HUES48 (cell line): Measurements from ENCODE around the gene FAM47E.

Experiments
- H3K27ac ChIP-seq: one replicate; pipeline ENCODE4 v1.7.0; 2013; ENCODE audit warnings: low read depth, low read length, inconsistent platforms
- H3K27me3 ChIP-seq: 2 replicates; pipeline ENCODE4 v1.6.1; 2013; ENCODE audit warnings: mild to moderate bottlenecking, low read length; ENCODE audit not compliant: control insufficient read depth, insufficient read depth
- H3K36me3 ChIP-seq: 2 replicates; pipeline ENCODE4 v1.6.1; 2013; ENCODE audit warnings: low read length; ENCODE audit not compliant: control insufficient read depth, insufficient read depth
- H3K4me1 ChIP-seq: 2 replicates; pipeline ENCODE4 v1.6.1; 2013; ENCODE audit warnings: mild to moderate bottlenecking, low read length; ENCODE audit not compliant: control insufficient read depth, insufficient read depth
- H3K4me3 ChIP-seq: 2 replicates; pipeline ENCODE4 v1.5.1; 2013; ENCODE audit warnings: mild to moderate bottlenecking, low read depth, low read length
- H3K9ac ChIP-seq: 2 replicates; pipeline ENCODE4 v1.6.1; 2013; ENCODE audit warnings: mild to moderate bottlenecking, low read depth, low read length, moderate library complexity
- H3K9me3 ChIP-seq: 2 replicates; pipeline ENCODE4 v1.6.1; 2013; ENCODE audit warnings: low read length; ENCODE audit not compliant: control insufficient read depth, insufficient read depth

Gene FAM47E

GRCh38 chr4:76211769-76212708 lies 39.5 kb upstream of the FAM47E start:
- no peak overlapping the region for H3K27ac ChIP-seq
- H3K27me3 ChIP-seq, result peaks cover 5% of the 10 kb centered on the region; the same call in 1 of the 2 replicates
- H3K9me3 ChIP-seq, result no peaks in the 10 kb centered on the region
- no peak overlapping the region for H3K9ac ChIP-seq
- no peaks in the 10 kb centered on the region for H3K36me3 ChIP-seq
- H3K4me3 ChIP-seq, result peak overlapping the region; percentile 82
- H3K4me1 ChIP-seq, result peaks cover 23% of the 10 kb centered on the region

DNA sequence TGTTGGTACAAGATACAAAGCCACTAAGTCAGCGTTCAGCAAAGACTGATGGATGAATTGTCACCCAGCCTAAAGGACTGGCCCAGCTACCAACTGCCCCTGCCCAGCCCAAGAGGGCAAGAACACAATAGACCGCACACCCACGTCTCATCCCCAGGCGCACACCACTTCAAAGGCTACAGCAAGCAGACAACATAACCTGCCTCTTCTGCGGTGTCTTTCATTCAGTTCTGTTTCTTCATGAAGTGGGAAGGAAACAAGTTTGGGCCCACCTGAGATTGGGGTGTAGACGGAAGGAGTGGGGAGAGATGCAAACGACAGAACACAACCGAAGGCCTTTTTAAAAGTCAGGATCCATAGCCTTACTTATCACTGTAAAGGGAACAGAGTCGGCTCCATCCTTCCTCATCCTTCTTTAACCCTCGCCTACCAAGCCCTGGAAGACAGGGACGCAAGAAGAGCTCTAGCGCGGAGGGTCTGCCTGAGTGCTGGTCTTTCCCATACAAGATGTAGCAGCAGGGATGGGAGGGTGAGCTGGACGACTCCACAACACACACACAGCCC lies 38.6 kb upstream of the FAM47E start:
- H3K27ac ChIP-seq, result peak overlapping the region; percentile 86
- peak overlapping the region; percentile 82 for H3K4me3 ChIP-seq
- H3K4me1 ChIP-seq, result peaks cover 28% of the 10 kb centered on the region
- H3K9ac ChIP-seq, result peak overlapping the region; percentile 77
- no peaks in the 10 kb centered on the region for H3K9me3 ChIP-seq
- H3K36me3 ChIP-seq, result no peaks in the 10 kb centered on the region
- H3K27me3 ChIP-seq, result peaks cover 5% of the 10 kb centered on the region; the same call in 1 of the 2 replicates

DNA sequence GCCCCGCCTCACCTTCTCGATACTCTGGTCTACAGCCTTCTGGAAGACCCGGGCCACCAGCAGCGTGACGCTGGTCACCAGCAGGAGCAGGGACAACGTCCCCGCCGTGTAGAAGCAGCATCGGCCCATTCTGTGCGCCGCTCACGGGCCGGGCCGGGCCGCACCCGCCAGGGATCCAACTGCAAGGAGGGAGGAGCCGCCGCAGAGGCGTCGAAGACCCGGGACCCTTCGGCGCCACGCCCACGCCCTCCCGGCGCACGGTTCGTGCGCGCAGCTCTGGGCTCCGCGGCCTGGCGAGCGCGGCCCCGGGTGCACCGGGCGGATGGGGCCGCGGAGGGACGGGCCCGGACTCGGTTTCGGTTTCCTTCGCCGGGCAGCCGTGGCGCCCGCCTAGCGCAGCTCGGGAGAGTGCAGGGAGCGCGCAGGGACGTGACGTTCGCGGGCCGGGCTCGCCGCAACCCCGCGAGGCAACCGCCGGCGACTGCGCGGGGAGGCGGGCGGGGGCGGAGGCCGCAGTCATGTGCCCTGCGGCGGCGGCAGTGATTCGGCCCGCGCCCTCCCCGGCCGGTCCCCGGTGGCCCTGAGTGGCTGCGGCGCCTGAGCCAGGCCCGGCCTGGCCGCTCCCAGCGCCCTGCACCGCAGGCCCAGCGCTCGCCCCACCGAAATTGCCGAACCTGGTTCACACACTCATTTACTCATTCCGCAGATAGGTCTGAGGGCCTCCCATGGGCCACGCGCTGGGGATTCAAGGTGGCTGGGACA lies 37.9 kb upstream of the FAM47E start, which contains the start of gene SCARB2:
TSS of gene SCARB2 (minus strand) at position 410 of the 762 bp plus-strand sequence. CDS start at position 129, 281 bp downstream.
- H3K27me3 ChIP-seq, result peaks cover 5% of the 10 kb centered on the region; the same call in 1 of the 2 replicates
- H3K36me3 ChIP-seq, result no peaks in the 10 kb centered on the region
- H3K9me3 ChIP-seq, result no peaks in the 10 kb centered on the region
- H3K27ac ChIP-seq, result peak within 1 kb of the TSS; percentile 86
- H3K9ac ChIP-seq, result peak within 1 kb of the TSS; percentile 77
- peak within 1 kb of the TSS; percentile 82 for H3K4me3 ChIP-seq
- H3K4me1 ChIP-seq, result peaks cover 24% of the 10 kb centered on the region

- no peaks in the 10 kb centered on the region for H3K9me3 ChIP-seq
- H3K4me1 ChIP-seq, result peaks cover 21% of the 10 kb centered on the region
- peak overlapping the region; percentile 86 for H3K27ac ChIP-seq
Measured at GRCh38 chr4:76214177-76214675, 37.3 kb upstream of the FAM47E start.

GRCh38 chr4:76215077-76215476 lies 36.4 kb upstream of the FAM47E start:
- peaks cover 5% of the 10 kb centered on the region; the same call in 1 of the 2 replicates for H3K27me3 ChIP-seq
- H3K4me3 ChIP-seq, result no peak overlapping the region
- no peaks in the 10 kb centered on the region for H3K9me3 ChIP-seq
- H3K36me3 ChIP-seq, result no peaks in the 10 kb centered on the region
- H3K27ac ChIP-seq, result no peak overlapping the region
- no peak overlapping the region for H3K9ac ChIP-seq
- H3K4me1 ChIP-seq, result peaks cover 21% of the 10 kb centered on the region

More at GRCh38 chr4:76214177-76214675, 37.3 kb upstream of the FAM47E start:
- Histone ChIP-seq H3K9ac (peak overlapping the region; percentile 77), H3K27me3 (peaks cover 5% of the 10 kb centered on the region; the same call in 1 of the 2 replicates), H3K36me3 (no peaks in the 10 kb centered on the region), H3K4me3 (peak overlapping the region; percentile 82)

- H3K4me1 ChIP-seq, result peaks cover 21% of the 10 kb centered on the region
- no peak overlapping the region for H3K4me3 ChIP-seq
- H3K9me3 ChIP-seq, result no peaks in the 10 kb centered on the region
- H3K27ac ChIP-seq, result no peak overlapping the region
- no peaks in the 10 kb centered on the region for H3K36me3 ChIP-seq
- H3K27me3 ChIP-seq, result peaks cover 5% of the 10 kb centered on the region; the same call in 1 of the 2 replicates
- H3K9ac ChIP-seq, result no peak overlapping the region
Measured at GRCh38 chr4:76216524-76216923, 35.0 kb upstream of the FAM47E start.

DNA sequence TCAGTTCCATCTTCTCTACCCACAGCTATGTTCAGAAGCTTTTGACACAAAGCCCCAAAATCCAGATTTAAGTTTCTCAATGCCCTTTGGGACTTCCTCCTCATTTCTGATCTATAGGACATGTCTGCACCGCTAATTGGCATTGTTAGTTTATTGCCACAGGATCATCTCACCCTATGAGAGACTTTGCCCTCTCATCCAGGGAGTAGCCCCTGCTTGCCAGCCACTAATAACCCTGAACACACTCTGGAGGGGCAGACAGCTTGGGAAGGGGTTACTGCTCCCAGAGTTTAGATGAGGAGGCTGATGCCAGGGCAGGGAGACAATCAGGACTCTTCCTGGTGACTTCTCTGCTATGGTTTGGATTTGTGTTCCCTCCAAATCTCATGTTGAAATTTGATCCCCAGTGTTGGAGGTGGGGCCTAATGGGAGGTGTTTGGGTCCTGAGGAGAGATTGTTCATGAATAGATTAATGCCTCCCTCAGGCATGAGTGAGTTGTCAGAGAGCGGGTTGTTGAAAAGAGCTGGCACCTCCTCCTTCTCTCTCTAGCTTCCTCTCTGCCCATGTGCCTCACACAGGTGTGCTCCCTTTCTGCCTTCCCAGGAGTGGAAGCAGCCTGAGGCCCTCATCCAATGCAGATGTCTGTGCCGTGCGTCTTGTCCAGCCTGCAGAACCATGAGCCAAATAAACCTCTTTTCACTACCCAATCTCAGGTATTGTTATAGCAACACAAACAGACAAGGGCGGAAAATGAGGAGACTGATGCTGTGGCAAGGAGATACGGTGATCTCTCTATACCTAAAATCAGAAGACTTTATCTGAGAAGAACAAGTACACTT lies 34.3 kb upstream of the FAM47E start:
- H3K9ac ChIP-seq, result no peak overlapping the region
- peaks cover 21% of the 10 kb centered on the region for H3K4me1 ChIP-seq
- no peaks in the 10 kb centered on the region for H3K9me3 ChIP-seq
- no peaks in the 10 kb centered on the region for H3K36me3 ChIP-seq
- no peak overlapping the region for H3K4me3 ChIP-seq
- H3K27me3 ChIP-seq, result peaks cover 5% of the 10 kb centered on the region; the same call in 1 of the 2 replicates
- no peak overlapping the region for H3K27ac ChIP-seq

- Histone ChIP-seq H3K27me3 (peaks cover 5% of the 10 kb centered on the region; the same call in 1 of the 2 replicates), H3K4me3 (no peak overlapping the region), H3K9ac (no peak overlapping the region), H3K36me3 (no peaks in the 10 kb centered on the region), H3K4me1 (peaks cover 11% of the 10 kb centered on the region), H3K9me3 (no peaks in the 10 kb centered on the region), H3K27ac (no peak overlapping the region)
Measured at GRCh38 chr4:76219299-76220055, 32.0 kb upstream of the FAM47E start.

DNA sequence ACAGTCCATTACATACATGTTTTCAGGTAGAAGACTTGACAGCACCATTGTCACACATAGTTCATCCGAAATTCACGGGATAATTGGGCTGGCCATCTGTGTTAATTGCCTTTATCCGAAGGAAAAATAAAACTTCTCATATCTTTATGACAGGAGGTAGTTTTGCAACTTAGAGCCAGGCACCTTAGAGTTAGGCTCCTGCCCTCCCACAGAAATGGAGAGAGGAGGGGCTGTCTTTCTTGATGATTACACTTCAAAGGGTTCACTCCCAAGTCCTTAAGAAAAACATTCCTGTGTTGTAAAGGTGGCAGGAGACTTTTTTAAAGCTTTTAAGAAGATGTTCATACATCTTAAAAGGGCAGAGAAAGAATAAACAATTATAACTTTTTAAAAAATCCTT lies 27.4 kb upstream of the FAM47E start:
- no peak overlapping the region for H3K27ac ChIP-seq
- peaks cover 3% of the 10 kb centered on the region for H3K9me3 ChIP-seq
- no peak overlapping the region for H3K4me3 ChIP-seq

More for the DNA sequence above, 27.4 kb upstream of the FAM47E start:
- no peaks in the 10 kb centered on the region for H3K27me3 ChIP-seq
- H3K4me1 ChIP-seq, result no peaks in the 10 kb centered on the region
- H3K36me3 ChIP-seq, result no peaks in the 10 kb centered on the region
- H3K9ac ChIP-seq, result no peak overlapping the region
